ENCODE measurements around the gene DIDO1. TPM values are rescaled to one million over a fixed set of nuclear protein-coding genes. Genes with fewer than 3 reads are reported as not detected.
"Not testable (repeated sequence)": the region's sequence is repeated elsewhere in the genome, so short reads cannot be mapped to it uniquely, and the experiment has no call there.

Gene DIDO1
- total RNA-seq, 4 donors from 2014 or later = 49.5 to 75.8 (median 66.5) TPM

DNA sequence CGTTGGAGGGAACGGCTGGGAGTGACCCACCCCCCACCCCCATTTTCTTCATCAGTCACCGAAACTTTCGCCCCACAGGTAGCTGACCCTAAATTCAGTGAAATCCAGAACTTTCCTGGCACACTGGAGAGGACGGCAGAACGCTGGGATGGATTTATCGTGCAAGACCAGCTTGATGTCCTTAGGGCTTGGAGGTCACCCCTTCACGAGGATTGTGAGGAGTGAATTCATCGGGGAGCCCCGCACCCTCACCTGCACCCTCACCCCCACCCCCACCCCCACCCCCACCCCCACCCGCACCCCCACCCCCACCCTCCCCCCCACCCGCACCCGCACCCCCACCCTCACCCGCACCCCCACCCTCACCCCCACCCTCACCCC lies 51.4 kb downstream of the DIDO1 start:
- peaks cover 0 to 32% (median 16%) of the 10 kb centered on the region in 3 donors for H3K4me1 ChIP-seq
- ATAC-seq = no peak
- H3K4me3 ChIP-seq = no peak overlapping the region
- no peaks in the 10 kb centered on the region for H3K27me3 ChIP-seq
- TF ChIP-seq POLR2A (IDR thresholded peaks at IDR 0.05) (no peak), EP300 (IDR thresholded peaks at IDR 0.05) (no peak), POLR2AphosphoS5 (IDR thresholded peaks at IDR 0.05) (no peak)
- TF ChIP-seq, protein P1, sequence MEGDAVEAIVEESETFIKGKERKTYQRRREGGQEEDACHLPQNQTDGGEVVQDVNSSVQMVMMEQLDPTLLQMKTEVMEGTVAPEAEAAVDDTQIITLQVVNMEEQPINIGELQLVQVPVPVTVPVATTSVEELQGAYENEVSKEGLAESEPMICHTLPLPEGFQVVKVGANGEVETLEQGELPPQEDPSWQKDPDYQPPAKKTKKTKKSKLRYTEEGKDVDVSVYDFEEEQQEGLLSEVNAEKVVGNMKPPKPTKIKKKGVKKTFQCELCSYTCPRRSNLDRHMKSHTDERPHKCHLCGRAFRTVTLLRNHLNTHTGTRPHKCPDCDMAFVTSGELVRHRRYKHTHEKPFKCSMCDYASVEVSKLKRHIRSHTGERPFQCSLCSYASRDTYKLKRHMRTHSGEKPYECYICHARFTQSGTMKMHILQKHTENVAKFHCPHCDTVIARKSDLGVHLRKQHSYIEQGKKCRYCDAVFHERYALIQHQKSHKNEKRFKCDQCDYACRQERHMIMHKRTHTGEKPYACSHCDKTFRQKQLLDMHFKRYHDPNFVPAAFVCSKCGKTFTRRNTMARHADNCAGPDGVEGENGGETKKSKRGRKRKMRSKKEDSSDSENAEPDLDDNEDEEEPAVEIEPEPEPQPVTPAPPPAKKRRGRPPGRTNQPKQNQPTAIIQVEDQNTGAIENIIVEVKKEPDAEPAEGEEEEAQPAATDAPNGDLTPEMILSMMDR (IDR thresholded peaks at IDR 0.05) = no peak
- H3K36me3 ChIP-seq = peaks cover 0 to 14% of the 10 kb centered on the region in 2 donors
- 93% methylated on average over 2 of the region's 14 CpGs; no CpG with 5 or more reads in 1 of the 2 donors for WGBS, 2 donors (ENCODE audit: low coverage in 1 of 2)
- peak overlapping the region in 3 of 4 donors; percentile 58 to 74 (median 63) for H3K27ac ChIP-seq
- H3K9me3 ChIP-seq = no peaks in the 10 kb centered on the region

DNA sequence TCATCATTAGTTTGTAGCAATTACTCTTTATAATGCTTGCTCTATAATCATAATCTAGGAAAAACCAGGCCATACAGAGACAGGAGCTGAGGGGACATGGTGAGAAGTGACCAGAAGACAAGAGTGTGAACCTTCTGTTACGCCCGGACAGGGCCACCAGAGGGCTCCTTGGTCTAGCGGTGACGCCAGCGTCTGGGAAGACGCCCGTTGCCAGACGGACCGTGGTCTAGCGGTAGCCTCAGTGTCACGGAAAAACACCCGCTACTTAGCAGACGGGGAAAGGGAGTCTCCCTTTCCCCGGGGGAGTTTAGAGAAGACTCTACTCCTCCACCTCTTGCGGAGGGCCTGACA lies 52.6 kb downstream of the DIDO1 start:
- not testable (repeated sequence) for H3K9me3 ChIP-seq, H3K36me3 ChIP-seq, ATAC-seq, H3K27me3 ChIP-seq, H3K4me3 ChIP-seq
- WGBS, 2 donors (ENCODE audit: low coverage in 1 of 2) = 0% methylated on average over 4 to 7 of the region's 15 CpGs
- peak overlapping the region in 2 of 4 donors; percentile 58 to 63 for H3K27ac ChIP-seq
- TF ChIP-seq, protein P1 (IDR thresholded peaks at IDR 0.05) = peak in 3 of 4 experiments; percentile 59 to 74 (median 68)
- peaks cover 0 to 32% (median 16%) of the 10 kb centered on the region in 3 donors for H3K4me1 ChIP-seq

DNA sequence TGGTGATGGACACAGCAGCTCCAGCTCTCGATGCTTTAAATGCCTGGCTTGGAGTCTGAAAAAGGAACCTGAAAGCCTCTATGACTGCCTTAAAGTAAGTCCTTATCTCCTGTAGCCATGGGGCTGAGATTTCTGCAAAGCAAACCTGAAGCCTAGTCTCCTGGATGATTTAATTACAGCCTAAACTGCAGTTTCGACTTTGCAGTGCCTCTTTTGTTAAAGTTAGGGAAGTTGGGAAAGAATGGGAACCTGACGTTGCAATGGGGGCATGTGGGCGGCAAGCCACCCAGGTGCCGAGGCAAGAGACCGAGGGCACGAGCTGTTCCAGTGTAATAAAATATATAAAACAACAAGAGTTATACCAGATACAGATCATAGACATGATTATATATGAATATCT lies 53.0 kb downstream of the DIDO1 start:
- no peaks in the 10 kb centered on the region for H3K27me3 ChIP-seq
- no peaks in the 10 kb centered on the region for H3K9me3 ChIP-seq
- TF ChIP-seq, protein P1 (IDR thresholded peaks at IDR 0.05) = no peak
- TF ChIP-seq POLR2AphosphoS5 (IDR thresholded peaks at IDR 0.05) = no peak
- TF ChIP-seq POLR2A (IDR thresholded peaks at IDR 0.05) = no peak
- H3K4me3 ChIP-seq = no peak overlapping the region
- ATAC-seq = no peak
- H3K27ac ChIP-seq = peak overlapping the region in 1 of 4 donors; percentile 58
- H3K36me3 ChIP-seq = no peaks in the 10 kb centered on the region
- H3K4me1 ChIP-seq = peaks cover 0 to 32% (median 16%) of the 10 kb centered on the region in 3 donors
- 55 to 77% methylated on average over 3 to 7 of the region's 7 CpGs for WGBS, 2 donors (ENCODE audit: low coverage in 1 of 2)

DNA sequence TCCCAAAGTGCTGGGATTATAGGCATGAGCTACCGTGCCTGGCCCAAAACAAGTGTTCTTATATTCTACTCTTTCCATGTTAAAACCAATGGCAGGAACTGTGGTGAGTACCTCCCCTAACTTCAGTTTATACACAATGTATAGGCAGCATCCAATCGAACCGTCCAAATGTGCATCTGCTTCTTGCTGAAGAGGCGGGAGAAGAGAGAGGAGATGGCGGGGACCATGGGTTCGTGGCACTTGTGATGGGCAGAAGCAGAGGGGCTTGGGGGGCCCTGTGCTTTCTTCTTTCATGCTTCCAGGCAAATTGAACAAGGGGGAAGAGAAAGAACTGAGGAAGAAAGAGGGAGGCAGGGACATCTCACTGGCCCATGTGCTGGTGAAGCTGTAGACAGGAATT lies 53.4 kb downstream of the DIDO1 start:
- Histone ChIP-seq H3K27ac (no peak overlapping the region), H3K9me3 (no peaks in the 10 kb centered on the region), H3K36me3 (no peaks in the 10 kb centered on the region), H3K4me1 (peaks cover 0 to 32% (median 16%) of the 10 kb centered on the region in 3 donors), H3K4me3 (no peak overlapping the region), H3K27me3 (no peaks in the 10 kb centered on the region)
- TF ChIP-seq POLR2AphosphoS5 (IDR thresholded peaks at IDR 0.05) (no peak), POLR2A (IDR thresholded peaks at IDR 0.05) (no peak)
- ATAC-seq = no peak
- WGBS, 2 donors (ENCODE audit: low coverage in 1 of 2) = 77% methylated on average over 6 of the region's 6 CpGs; no CpG with 5 or more reads in 1 of the 2 donors

DNA sequence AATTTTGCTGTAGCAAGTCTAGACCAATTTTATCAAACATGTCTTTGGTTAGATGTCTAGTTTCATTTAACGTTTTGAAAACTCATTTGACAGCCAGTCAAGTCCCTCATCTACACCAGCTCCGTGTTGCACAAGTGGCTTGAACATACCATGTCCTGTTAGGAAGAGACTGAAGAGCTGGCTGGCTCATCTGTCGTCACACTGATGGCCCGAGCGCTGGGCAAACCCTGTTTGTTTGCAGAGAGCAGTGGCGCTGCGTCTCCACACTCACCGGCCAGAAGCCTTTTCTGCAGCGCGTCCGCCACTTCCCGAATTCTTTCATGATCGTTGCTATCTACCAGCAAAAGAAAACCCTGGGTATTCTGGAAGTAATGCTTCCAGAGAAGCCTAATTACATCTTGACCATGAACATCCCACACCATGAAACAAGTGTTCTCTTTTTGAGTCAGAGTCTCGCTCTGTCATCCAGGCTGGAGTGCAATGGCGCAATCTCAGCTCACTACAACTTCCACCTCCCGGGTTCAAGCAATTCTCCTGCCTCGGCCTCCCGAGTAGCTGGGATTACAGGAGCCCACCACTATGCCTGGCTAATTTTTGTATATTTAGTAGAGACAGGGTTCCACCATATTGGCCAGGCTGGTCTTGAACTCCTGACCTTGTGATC lies 54.0 kb downstream of the DIDO1 start:
- H3K36me3 ChIP-seq = no peaks in the 10 kb centered on the region
- no peaks in the 10 kb centered on the region for H3K27me3 ChIP-seq
- TF ChIP-seq POLR2A (IDR thresholded peaks at IDR 0.05) = no peak
- TF ChIP-seq, protein P1 (IDR thresholded peaks at IDR 0.05) = no peak
- TF ChIP-seq EP300 (IDR thresholded peaks at IDR 0.05) = no peak
- no peak for TF ChIP-seq POLR2AphosphoS5 (IDR thresholded peaks at IDR 0.05)
- no peak overlapping the region for H3K4me3 ChIP-seq
- ATAC-seq = no peak
- 78 to 85% methylated on average over 13 to 17 of the region's 18 CpGs for WGBS, 2 donors (ENCODE audit: low coverage in 1 of 2)
- H3K4me1 ChIP-seq = peaks cover 0 to 30% (median 15%) of the 10 kb centered on the region in 3 donors
- no peak overlapping the region for H3K27ac ChIP-seq
- H3K9me3 ChIP-seq = no peaks in the 10 kb centered on the region
